ES-I3 (cell line): ENCODE measurements around the gene NPM1.
"Not testable (repeated sequence)": the region's sequence is repeated elsewhere in the genome, so short reads cannot be mapped to it uniquely, and the experiment has no call there.

ENCODE experiments used
- H3K36me3 ChIP-seq: 2 replicates; pipeline ENCODE4 v1.6.1; 2013; ENCODE audit warnings: mild to moderate bottlenecking, low read length, control low read depth, moderate library complexity; ENCODE audit not compliant: insufficient read depth
- H3K4me1 ChIP-seq: 2 replicates; pipeline ENCODE4 v1.6.1; 2013; ENCODE audit warnings: mild to moderate bottlenecking, control low read depth, low read length; ENCODE audit not compliant: insufficient read depth
- H3K9ac ChIP-seq: 2 replicates; pipeline ENCODE4 v1.6.1; 2013; ENCODE audit warnings: low read depth, mild to moderate bottlenecking, low read length, moderate library complexity
- H3K9me3 ChIP-seq: 2 replicates; pipeline ENCODE4 v1.6.1; 2013; ENCODE audit warnings: mild to moderate bottlenecking, low read length, moderate library complexity; ENCODE audit not compliant: control insufficient read depth, insufficient read depth

Gene NPM1

GRCh38 chr5:171412186-171412585 lies 24.5 kb downstream of the NPM1 start:
- Histone ChIP-seq H3K36me3 (peaks cover 30% of the 10 kb centered on the region), H3K9ac (no peak overlapping the region)

GRCh38 chr5:171413153-171413910 lies 25.7 kb downstream of the NPM1 start:
- no peak overlapping the region for H3K9ac ChIP-seq
- peaks cover 5% of the 10 kb centered on the region; the same call in 1 of the 2 replicates for H3K4me1 ChIP-seq
- H3K9me3 ChIP-seq, result no peaks in the 10 kb centered on the region
- peaks cover 22% of the 10 kb centered on the region for H3K36me3 ChIP-seq

More at GRCh38 chr5:171412186-171412585, 24.5 kb downstream of the NPM1 start:
- Histone ChIP-seq H3K4me1 (no peaks in the 10 kb centered on the region), H3K9me3 (no peaks in the 10 kb centered on the region)

GRCh38 chr5:171413993-171414392 lies 26.3 kb downstream of the NPM1 start:
- H3K9ac ChIP-seq, H3K9me3 ChIP-seq, H3K4me1 ChIP-seq: not testable (repeated sequence)
- peaks cover 15% of the 10 kb centered on the region for H3K36me3 ChIP-seq

- peaks cover 7% of the 10 kb centered on the region; the same call in 1 of the 2 replicates for H3K4me1 ChIP-seq
- H3K9me3 ChIP-seq, result no peaks in the 10 kb centered on the region
- H3K36me3 ChIP-seq, result peaks cover 5% of the 10 kb centered on the region; the same call in 1 of the 2 replicates
- no peak overlapping the region for H3K9ac ChIP-seq
Observed at GRCh38 chr5:171415115-171415730, 27.6 kb downstream of the NPM1 start.

- peaks cover 5% of the 10 kb centered on the region; the same call in 1 of the 2 replicates for H3K36me3 ChIP-seq
- peaks cover 9% of the 10 kb centered on the region; the same call in 1 of the 2 replicates for H3K4me1 ChIP-seq
- no peak overlapping the region for H3K9ac ChIP-seq
- H3K9me3 ChIP-seq, result no peaks in the 10 kb centered on the region
Observed at GRCh38 chr5:171416160-171417049, 28.8 kb downstream of the NPM1 start.

- Histone ChIP-seq H3K9me3 (no peaks in the 10 kb centered on the region), H3K4me1 (peaks cover 26% of the 10 kb centered on the region), H3K36me3 (0 out of 2 replicates have a peak, but pooled peaks cover 3% of the 10 kb centered on the region), H3K9ac (peak overlapping the region; percentile 79)
Observed at GRCh38 chr5:171418316-171418981, 30.8 kb downstream of the NPM1 start.

- Histone ChIP-seq H3K36me3 (0 out of 2 replicates have a peak, but pooled peaks cover 3% of the 10 kb centered on the region), H3K9ac (peak within 1 kb of the TSS; percentile 79), H3K4me1 (peaks cover 28% of the 10 kb centered on the region), H3K9me3 (no peaks in the 10 kb centered on the region)
Observed at GRCh38 chr5:171418982-171419687, 31.5 kb downstream of the NPM1 start, which contains the start of gene FGF18. Gene FGF18 (plus strand): TSS chr5:171419647. CDS start chr5:171420200, 553 bp downstream.

GRCh38 chr5:171419688-171420430 lies 32.2 kb downstream of the NPM1 start:
- Histone ChIP-seq H3K9ac (peak overlapping the region; percentile 79; the same call in 1 of the 2 replicates), H3K36me3 (0 out of 2 replicates have a peak, but pooled peaks cover 3% of the 10 kb centered on the region), H3K4me1 (peaks cover 29% of the 10 kb centered on the region), H3K9me3 (no peaks in the 10 kb centered on the region)

GRCh38 chr5:171420431-171421241 lies 33.0 kb downstream of the NPM1 start:
- H3K4me1 ChIP-seq, result peaks cover 32% of the 10 kb centered on the region
- peak overlapping the region; percentile 79 for H3K9ac ChIP-seq
- H3K9me3 ChIP-seq, result no peaks in the 10 kb centered on the region

GRCh38 chr5:171421331-171422262 lies 33.9 kb downstream of the NPM1 start:
- H3K9me3 ChIP-seq, result no peaks in the 10 kb centered on the region
- no peaks in the 10 kb centered on the region for H3K36me3 ChIP-seq
- peaks cover 32% of the 10 kb centered on the region for H3K4me1 ChIP-seq
- H3K9ac ChIP-seq, result peak overlapping the region; percentile 79; the same call in 1 of the 2 replicates

More at GRCh38 chr5:171420431-171421241, 33.0 kb downstream of the NPM1 start:
- H3K36me3 ChIP-seq, result no peaks in the 10 kb centered on the region

- H3K36me3 ChIP-seq, result no peaks in the 10 kb centered on the region
- H3K4me1 ChIP-seq, result peaks cover 32% of the 10 kb centered on the region
- H3K9me3 ChIP-seq, result no peaks in the 10 kb centered on the region
- H3K9ac ChIP-seq, result no peak overlapping the region
Observed at GRCh38 chr5:171422495-171422894, 34.8 kb downstream of the NPM1 start.
